Small intestine (tissue), 7 donors: Measurements from ENCODE around the gene RIN2. TPM values are rescaled to one million over a fixed set of nuclear protein-coding genes. Genes with fewer than 3 reads are reported as not detected.

Source experiments
- DNase-seq, 2 donors: peaks; one replicate each; pipeline versions ENCODE4 v3.0.0 to v3.0.0-alpha.2; 2013
- FAIRE-seq: peaks from 2 replicates; lab custom pipeline; 2012; peaks lifted over from hg19 to GRCh38; lab: Jason Lieb, UNC
- H3K27ac ChIP-seq, 3 donors: one replicate each; pipeline ENCODE4 v1.5.1; 2013; ENCODE audit warnings: low read length in 2 of 3, mild to moderate bottlenecking in 2 of 3, control low read depth in 1 of 3, inconsistent platforms in 1 of 3, low read depth in 1 of 3, moderate library complexity in 1 of 3
- H3K27me3 ChIP-seq, 3 donors: one replicate each; pipeline ENCODE4 v1.6.1; 2013; ENCODE audit warnings: low read length in 3 of 3, inconsistent platforms in 1 of 3; ENCODE audit not compliant: control insufficient read depth in 3 of 3, insufficient read depth in 3 of 3
- H3K36me3 ChIP-seq, 3 donors: one replicate each; pipeline ENCODE4 v1.6.1; 2013; ENCODE audit warnings: low read length in 3 of 3, inconsistent platforms in 1 of 3, low read depth in 1 of 3, mild to moderate bottlenecking in 1 of 3, moderate library complexity in 1 of 3; ENCODE audit not compliant: control insufficient read depth in 3 of 3, insufficient read depth in 2 of 3
- H3K4me1 ChIP-seq, 3 donors: one replicate each; pipeline ENCODE4 v1.6.1; 2013; ENCODE audit warnings: low read length in 2 of 3, inconsistent platforms in 1 of 3, low read depth in 1 of 3, mild to moderate bottlenecking in 1 of 3, moderate library complexity in 1 of 3; ENCODE audit not compliant: control insufficient read depth in 3 of 3, insufficient read depth in 2 of 3
- H3K4me3 ChIP-seq, 3 donors: one replicate each; pipeline ENCODE4 v1.5.1; 2013; ENCODE audit warnings: low read length in 3 of 3, control low read depth in 1 of 3, inconsistent platforms in 1 of 3, low read depth in 1 of 3, mild to moderate bottlenecking in 1 of 3, moderate library complexity in 1 of 3
- H3K9me3 ChIP-seq, 2 donors: one replicate each; pipeline ENCODE4 v1.6.1; 2013; ENCODE audit warnings: low read depth in 1 of 2, low read length in 1 of 2; ENCODE audit not compliant: control insufficient read depth in 2 of 2, insufficient read depth in 1 of 2
- WGBS, 3 donors: extraction: QIAGEN DNeasy Blood & Tissue Kit; methylation state at CpG; one replicate each; pipeline ENCODE4 v1.1.7; 2013; 5-methylcytosine and 5-hydroxymethylcytosine counted together
- polyA plus RNA-seq, 4 donors: library from polyadenylated mRNA; stranded (reverse) in 3 of 4; unstranded in 1 of 4; fragments of 200-250 nt in 3 of 4; fragments of 120-200 nt in 1 of 4; gene quantifications; one replicate each; pipeline versions ENCODE4 v1.2.1 to v1.2.3, GENCODE V29; 2013
- donor health status: healthy with polysubstance abuse.
- donor health status: control.
- donor health status: control.
- donor health status: Bipolar disorder and iron deficiency.
- donor health status: healthy.

RIN2 gene
- polyA plus RNA-seq, 4 donors: 14.3 to 18.7 (median 17.0) TPM

- 81 to 88% (median 83%) methylated on average over 6 of the region's 6 CpGs for WGBS, 3 donors
- no peaks in the 10 kb centered on the region for H3K27me3 ChIP-seq
- H3K36me3 ChIP-seq: peaks cover 0 to 6% (median 0%) of the 10 kb centered on the region in 3 donors
- H3K4me3 ChIP-seq: no peak overlapping the region
- no peak for FAIRE-seq
- H3K9me3 ChIP-seq: no peaks in the 10 kb centered on the region
- DNase-seq: no peak
- peaks cover 0 to 12% (median 2%) of the 10 kb centered on the region in 3 donors for H3K4me1 ChIP-seq
- H3K27ac ChIP-seq: no peak overlapping the region
Measured at GRCh38 chr20:19770375-19770774, 12.3 kb downstream of the RIN2 start.

- Histone ChIP-seq H3K27ac (no peak overlapping the region), H3K4me3 (no peak overlapping the region), H3K9me3 (no peaks in the 10 kb centered on the region), H3K36me3 (peaks cover 0 to 6% (median 0%) of the 10 kb centered on the region in 3 donors), H3K27me3 (no peaks in the 10 kb centered on the region), H3K4me1 (peaks cover 0 to 18% (median 6%) of the 10 kb centered on the region in 3 donors)
- 86 to 95% (median 92%) methylated on average over 2 of the region's 2 CpGs for WGBS, 3 donors
- no peak for FAIRE-seq
- peak in 1 of 2 donors; percentile 23 for DNase-seq
Measured at GRCh38 chr20:19771031-19771430, 13.0 kb downstream of the RIN2 start.

DNA sequence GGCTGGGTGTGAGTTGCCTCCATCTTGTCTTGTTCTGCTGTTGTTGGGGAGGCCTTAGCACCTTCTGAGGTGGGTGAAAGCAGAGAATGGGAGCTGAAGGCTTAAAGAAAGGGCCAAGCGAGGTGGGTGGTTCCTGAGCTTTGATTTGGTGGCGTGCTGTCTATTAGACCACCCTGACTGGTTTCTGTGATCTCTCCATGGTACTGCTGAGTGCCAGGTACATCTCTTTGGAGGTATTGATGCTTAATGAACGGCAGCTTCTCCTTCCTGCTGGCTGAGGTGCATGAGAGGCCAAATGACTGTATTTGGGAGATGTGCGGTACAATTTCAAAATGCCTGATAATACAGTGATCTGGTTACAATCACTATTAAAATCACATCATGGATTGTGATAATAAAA lies 15.4 kb downstream of the RIN2 start:
- Histone ChIP-seq H3K27ac (no peak overlapping the region), H3K36me3 (peaks cover 0 to 6% (median 0%) of the 10 kb centered on the region in 3 donors), H3K4me3 (no peak overlapping the region), H3K9me3 (no peaks in the 10 kb centered on the region), H3K4me1 (peaks cover 0 to 18% (median 15%) of the 10 kb centered on the region in 3 donors), H3K27me3 (no peaks in the 10 kb centered on the region)
- WGBS, 3 donors: 90 to 92% (median 91%) methylated on average over 4 of the region's 4 CpGs
- FAIRE-seq (no peak), DNase-seq (no peak)

- H3K4me1 ChIP-seq: peaks cover 0 to 18% (median 15%) of the 10 kb centered on the region in 3 donors
- no peak overlapping the region for H3K27ac ChIP-seq
- H3K36me3 ChIP-seq: peaks cover 0 to 6% (median 0%) of the 10 kb centered on the region in 3 donors
- H3K27me3 ChIP-seq: no peaks in the 10 kb centered on the region
- DNase-seq (peak; percentile 56 to 65), FAIRE-seq (no peak)
- 79 to 82% (median 81%) methylated on average over 4 of the region's 4 CpGs for WGBS, 3 donors
- H3K4me3 ChIP-seq: no peak overlapping the region
- no peaks in the 10 kb centered on the region for H3K9me3 ChIP-seq
Measured at GRCh38 chr20:19774135-19774933, 16.3 kb downstream of the RIN2 start.

DNA sequence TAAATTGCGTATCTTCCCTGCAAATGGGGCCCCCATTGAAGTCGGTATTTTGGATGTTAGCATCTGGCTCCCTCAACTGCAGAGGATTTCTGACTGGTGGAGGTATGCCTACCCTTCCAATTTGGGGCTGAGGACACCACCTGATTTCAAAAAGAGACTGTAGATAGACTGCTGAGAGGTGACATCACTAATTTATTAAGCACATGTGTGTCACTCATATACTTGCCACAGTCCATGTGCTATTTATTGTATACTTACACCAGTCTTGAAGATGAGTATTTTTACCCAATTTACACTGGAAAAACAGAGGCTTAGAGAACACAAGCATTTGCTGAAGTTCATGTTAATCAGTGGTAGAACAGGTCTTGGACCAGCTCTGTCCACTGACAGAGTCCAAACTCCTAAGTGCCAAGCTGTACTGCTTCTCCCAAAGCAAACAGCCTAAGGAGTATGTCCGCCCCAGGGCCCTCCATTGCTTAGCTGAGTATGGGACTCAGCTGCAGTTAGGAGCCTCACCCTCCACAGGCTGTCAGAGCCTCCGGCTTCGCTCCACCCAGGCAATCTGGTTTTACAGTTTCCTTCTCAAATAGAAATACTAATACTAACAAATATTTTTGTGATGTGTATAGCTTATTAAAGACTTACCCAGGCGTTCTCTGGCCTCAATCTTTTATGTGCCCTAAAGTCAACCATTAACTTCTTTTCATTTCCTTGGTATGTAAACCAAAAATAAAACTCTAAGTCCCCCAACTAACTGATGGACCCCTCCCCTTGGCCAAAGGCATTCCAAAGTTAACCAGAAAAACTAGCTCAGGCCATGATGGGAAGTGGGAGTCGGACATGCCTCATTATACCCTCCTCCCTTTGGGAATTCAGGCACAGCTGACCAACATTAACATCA lies 17.5 kb downstream of the RIN2 start:
- H3K27me3 ChIP-seq: no peaks in the 10 kb centered on the region
- peak overlapping the region in 1 of 3 donors; percentile 36 for H3K27ac ChIP-seq
- peaks cover 0 to 6% (median 0%) of the 10 kb centered on the region in 3 donors for H3K36me3 ChIP-seq
- H3K4me3 ChIP-seq: no peak overlapping the region
- H3K4me1 ChIP-seq: peaks cover 0 to 18% (median 15%) of the 10 kb centered on the region in 3 donors
- peak; percentile 46 to 68 for DNase-seq
- no peaks in the 10 kb centered on the region for H3K9me3 ChIP-seq
- 53 to 67% (median 65%) methylated on average over 7 of the region's 7 CpGs for WGBS, 3 donors
- FAIRE-seq: no peak

DNA sequence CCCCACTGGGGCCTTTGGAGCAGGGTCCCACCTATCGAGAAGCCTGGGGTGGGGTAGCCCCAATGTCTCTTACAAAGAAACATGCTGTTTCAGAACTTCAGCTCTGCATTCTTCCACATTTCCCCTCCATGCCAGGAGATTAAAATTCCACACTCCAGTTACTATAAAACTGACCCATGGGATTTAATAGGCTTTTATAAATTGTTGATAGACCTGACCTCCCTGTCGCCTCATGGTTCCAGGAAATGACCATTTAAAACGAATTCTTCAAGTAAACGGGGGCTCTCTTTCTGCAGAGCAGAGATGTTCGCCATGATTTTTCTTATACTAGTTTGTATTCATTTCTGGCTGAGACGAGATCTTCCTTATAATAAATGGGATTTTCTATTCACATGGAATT lies 19.3 kb downstream of the RIN2 start:
- WGBS, 3 donors: 50 to 78% (median 77%) methylated on average over 6 of the region's 6 CpGs
- DNase-seq (no peak), FAIRE-seq (no peak)
- H3K4me1 ChIP-seq: peaks cover 0 to 18% (median 15%) of the 10 kb centered on the region in 3 donors
- no peaks in the 10 kb centered on the region for H3K9me3 ChIP-seq
- no peak overlapping the region for H3K4me3 ChIP-seq
- H3K27me3 ChIP-seq: no peaks in the 10 kb centered on the region
- peaks cover 0 to 2% (median 0%) of the 10 kb centered on the region in 3 donors for H3K36me3 ChIP-seq
- no peak overlapping the region for H3K27ac ChIP-seq

GRCh38 chr20:19777981-19778380 lies 19.9 kb downstream of the RIN2 start:
- Histone ChIP-seq H3K36me3 (no peaks in the 10 kb centered on the region), H3K27ac (no peak overlapping the region), H3K27me3 (no peaks in the 10 kb centered on the region), H3K4me1 (peaks cover 0 to 18% (median 15%) of the 10 kb centered on the region in 3 donors), H3K4me3 (no peak overlapping the region), H3K9me3 (no peaks in the 10 kb centered on the region)
- WGBS, 3 donors: 57 to 69% (median 69%) methylated on average over 3 of the region's 3 CpGs
- FAIRE-seq: no peak
- DNase-seq: no peak

DNA sequence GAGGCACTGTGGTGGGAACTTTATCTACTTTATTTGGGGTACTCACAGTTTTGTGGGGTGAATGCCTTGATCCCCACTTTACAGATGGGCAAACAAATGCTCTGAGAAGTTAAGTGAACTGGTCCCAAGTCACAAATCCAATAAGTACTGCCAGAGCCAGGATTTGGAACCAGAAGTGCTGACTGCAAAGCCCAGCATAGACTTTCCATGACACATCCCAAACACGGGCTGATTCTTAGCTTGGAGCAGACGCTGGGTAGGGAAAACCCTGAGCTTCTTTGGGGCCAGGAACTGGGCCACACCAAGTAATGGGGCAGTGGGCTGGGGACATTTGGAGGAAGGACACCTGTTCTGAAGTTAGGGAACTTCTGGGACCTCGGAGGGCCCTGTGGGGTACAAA lies 20.3 kb downstream of the RIN2 start:
- DNase-seq: no peak
- no peak overlapping the region for H3K4me3 ChIP-seq
- H3K27ac ChIP-seq: peak overlapping the region in 1 of 3 donors; percentile 6
- FAIRE-seq: no peak
- H3K4me1 ChIP-seq: peaks cover 0 to 18% (median 15%) of the 10 kb centered on the region in 3 donors
- H3K27me3 ChIP-seq: no peaks in the 10 kb centered on the region
- H3K36me3 ChIP-seq: peaks cover 0 to 2% (median 0%) of the 10 kb centered on the region in 3 donors
- H3K9me3 ChIP-seq: no peaks in the 10 kb centered on the region
- WGBS, 3 donors: 83 to 86% (median 84%) methylated on average over 3 of the region's 3 CpGs
